ENCODE results near the gene FHIT.
"Not testable (repeated sequence)": the region's sequence is repeated elsewhere in the genome, so short reads cannot be mapped to it uniquely, and the experiment has no call there.

Gene FHIT

DNA sequence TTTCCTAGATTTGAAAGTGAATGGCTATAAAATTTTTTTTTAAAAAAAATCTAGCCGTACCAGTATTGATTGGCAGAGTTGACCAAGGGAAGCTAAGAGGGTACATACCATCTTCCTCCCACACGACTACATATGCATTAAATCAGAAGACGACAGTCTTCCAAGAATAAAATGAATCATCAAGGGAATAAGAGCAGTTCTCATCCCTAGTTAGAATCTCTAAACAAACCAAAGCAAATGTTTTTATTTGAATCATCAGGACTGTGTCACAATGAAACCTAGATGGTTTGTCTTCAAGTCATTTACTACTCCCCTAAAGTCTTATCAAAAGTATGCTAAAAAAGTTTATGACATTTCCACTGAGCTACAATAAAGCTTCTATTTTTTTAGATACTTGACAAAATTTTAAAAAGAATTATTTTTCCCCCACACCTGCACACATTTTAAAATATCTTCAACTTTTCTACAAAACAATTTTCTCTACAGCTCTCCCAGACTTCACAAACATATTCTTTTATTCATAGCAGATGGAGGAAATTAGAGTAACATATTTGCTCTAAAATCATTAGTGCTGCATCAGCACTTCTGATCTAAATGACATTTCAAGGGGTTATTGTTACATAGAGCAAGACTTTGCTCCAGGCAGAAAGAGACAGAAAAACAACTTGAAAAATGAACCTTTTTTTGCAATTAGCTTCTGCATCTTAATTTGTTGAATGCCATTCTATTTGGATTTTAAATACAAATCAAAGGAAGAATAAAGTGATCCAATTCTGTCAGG lies 547.1 kb downstream of the FHIT start:
- DNase-seq (ENCODE audit: low spot score) = no peak

DNA sequence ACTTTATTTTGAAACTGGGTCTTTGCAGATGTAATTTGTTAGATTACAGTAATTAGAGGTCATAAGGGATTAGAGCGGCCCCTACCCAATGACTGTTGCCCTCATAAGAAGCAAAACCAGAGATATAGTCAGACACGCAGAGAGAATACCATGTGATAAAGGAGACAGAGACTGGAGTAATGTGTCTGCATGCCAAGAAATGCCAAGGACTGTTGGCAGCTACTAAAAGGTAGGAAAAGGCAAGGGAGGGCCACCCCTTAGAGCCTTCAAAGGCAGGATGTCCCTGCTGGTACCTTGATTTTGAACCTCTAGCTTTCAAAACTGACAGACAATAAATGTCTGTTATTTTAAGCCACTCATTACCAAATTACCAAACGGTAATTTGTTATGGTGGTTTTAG lies 548.2 kb downstream of the FHIT start:
- DNase-seq (ENCODE audit: low spot score) = no peak

DNA sequence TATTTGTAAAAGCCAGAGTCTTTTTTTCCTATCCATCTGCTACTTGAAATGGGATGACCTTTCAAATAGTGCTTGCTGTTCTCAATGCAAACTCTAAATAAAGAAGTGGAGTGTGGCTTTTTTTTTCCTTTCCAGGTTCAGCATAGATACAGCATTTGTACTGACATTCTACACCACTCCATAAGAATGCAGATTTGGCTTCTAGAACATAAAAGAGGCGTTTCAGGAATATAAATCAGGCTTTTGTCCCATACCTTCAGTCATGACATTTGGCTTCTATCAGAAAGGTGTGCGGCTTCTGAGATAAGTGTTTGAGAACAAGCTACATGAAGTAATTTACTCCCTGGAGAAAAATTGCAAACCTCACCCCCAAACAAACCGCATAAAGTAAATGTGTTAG lies 553.1 kb downstream of the FHIT start:
- DNase-seq (ENCODE audit: low spot score) = no peak

DNA sequence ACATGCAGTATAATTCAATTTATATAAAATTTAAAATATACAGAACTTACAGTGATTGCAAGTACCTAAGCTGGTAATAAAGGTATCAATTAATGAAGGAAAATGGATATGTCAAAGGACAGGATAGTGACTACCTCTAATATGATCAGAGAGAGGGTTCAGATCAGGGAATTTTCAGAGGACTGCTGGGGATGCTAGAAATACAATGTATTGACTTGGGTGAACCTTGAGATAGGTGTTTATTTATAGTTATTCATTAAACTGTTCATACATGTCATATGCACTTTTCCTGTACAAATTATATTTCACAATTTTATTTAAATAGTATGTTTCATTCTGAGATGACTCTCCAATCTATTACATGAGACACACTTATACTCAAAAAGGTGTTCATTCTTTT lies 554.1 kb downstream of the FHIT start:
- DNase-seq (ENCODE audit: low spot score) = no peak

DNA sequence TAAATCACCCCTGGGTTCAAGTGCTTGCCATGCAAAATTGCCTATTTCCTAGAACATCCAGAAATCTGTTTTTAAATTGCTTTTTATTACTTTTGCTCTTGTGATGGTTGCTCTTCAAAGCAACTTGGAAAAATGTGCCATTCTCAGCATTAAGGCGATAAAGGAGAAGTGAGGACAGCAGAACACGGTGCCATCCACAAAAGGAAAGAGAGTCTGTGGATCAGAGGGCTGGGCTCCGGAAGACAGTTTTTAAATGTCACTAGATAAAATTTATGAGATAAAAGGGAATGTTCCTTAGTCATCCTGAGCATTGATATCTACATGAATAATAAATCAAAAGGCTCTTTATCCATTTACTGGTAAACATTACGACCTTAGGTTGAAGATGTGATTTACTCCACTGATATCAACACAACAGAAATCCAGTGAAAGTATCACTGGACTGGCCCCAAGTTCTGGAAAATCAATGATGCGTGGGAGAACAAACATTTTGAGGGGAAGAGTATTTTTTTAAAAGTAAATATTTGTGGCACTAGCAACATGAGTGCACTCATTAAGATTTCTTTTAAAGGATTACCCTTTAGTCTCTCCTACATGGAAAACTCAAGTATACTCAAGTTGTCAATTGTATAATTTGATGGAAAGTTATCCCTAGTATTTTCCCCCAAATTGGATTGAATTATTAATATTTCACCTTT lies 554.7 kb downstream of the FHIT start:
- no peak for DNase-seq (ENCODE audit: low spot score)

DNA sequence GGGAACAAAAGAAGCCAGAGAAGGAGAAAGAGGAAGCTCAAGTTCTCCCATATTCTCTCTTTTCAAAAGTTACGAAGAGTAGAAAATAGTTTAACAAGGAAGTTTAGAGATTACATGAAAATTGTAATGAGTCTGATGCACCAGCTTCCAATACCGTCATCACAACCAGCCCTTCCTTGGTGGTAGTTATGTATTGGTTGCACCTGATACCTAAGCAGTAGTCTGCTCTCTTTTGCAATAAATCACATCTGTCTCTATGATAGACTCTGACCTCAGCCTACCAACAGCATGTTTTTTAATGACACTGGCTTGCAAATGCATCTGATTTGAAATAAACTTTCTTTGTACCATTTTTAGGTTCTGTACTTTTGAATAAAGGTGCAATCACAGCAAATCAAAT lies 575.8 kb downstream of the FHIT start:
- no peak for DNase-seq (ENCODE audit: low spot score)

DNA sequence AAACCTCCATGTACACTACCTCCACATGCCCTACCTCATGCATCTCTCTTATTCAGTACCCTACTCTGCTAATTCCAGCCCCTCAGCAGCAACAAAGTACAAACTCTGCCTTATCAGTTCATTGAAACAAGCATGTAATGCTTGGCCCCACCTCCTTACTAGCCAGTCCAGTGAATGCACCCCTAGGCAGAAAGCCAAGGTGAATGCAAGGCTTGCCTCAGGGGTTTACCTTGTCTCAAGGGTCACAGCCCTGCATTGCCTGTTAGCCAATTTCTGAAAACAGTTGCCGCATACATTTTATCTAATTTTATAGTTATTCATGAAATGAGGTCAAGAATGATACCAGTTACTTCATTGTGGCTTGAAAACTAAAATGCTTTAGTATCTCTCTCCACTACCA lies 576.4 kb downstream of the FHIT start:
- DNase-seq (ENCODE audit: low spot score) = no peak

DNA sequence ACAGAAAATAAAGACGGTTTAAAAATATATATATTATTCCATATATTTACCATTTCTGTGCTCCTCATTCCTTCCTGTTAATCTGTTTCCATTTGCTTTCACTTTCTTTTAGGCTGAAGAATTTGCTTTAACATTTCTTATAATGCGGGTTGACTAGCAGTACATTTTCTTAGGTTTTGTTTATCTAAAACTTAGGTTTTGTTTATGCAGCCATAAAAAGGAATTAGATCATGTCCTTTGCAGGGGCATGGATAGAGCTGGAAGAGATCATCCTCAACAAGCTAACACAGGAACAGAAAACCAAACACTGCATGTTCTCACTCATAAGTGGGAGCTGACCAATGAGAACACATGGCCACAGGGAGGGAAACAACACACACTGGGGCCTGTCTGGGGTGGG lies 578.1 kb downstream of the FHIT start:
- no peak for DNase-seq (ENCODE audit: low spot score)

DNA sequence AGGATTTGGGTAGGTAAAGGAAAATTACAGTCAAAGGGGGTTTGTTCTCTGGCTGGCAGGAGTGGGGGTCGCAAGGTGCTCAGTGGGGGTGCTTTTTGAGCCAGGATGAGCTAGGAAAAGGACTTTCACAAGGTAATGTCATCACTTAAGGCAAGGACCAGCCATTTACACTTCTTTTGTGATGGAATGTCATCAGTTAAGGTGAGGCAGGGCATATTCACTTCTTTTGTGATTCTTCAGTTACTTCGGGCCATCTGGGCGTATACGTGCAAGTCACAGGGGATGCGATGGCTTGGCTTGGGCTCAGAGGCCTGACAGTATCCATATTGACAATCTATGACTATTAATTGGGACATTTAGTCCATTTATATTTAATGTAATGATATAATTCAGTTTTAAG lies 578.9 kb downstream of the FHIT start:
- DNase-seq (ENCODE audit: low spot score) = not testable (repeated sequence)

DNA sequence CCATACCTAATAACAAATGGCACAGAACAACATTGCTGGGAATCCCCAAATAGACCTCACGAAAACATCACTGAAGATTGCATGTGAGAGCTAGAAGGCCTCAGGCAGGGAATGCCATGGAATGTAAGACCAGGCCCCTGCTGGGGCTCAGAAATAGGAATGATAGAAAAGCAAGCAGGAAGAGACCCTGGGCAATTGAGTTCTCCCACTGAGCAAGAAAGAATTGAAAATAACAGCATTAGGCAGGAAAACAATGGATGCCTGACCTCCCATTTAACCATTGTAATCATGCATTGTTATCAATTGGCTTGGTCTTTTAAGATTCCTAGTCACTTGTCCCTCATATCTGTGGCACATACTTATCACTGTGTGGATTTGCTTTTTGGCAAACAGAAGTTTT lies 581.6 kb downstream of the FHIT start:
- DNase-seq (ENCODE audit: low spot score) = no peak

DNA sequence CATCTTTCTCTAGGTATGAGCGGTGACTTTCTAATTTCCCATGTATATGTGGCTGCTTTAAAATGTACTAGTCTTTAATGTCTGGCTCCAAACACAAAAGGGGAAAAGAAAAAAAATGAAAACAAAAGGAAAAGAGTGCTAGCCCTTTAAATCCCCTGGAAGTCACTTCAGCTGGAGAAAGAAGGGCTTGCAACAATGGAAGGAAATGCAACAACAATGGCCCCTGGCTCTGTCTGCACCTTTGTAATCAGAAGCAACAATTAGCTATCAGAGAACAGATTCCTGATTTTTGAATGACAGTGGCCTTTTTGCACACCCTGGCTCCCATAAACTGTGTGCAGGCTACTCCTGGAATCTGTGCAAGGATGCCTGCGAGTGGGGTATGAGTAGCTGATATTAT lies 591.2 kb downstream of the FHIT start:
- DNase-seq (ENCODE audit: low spot score) = no peak

DNA sequence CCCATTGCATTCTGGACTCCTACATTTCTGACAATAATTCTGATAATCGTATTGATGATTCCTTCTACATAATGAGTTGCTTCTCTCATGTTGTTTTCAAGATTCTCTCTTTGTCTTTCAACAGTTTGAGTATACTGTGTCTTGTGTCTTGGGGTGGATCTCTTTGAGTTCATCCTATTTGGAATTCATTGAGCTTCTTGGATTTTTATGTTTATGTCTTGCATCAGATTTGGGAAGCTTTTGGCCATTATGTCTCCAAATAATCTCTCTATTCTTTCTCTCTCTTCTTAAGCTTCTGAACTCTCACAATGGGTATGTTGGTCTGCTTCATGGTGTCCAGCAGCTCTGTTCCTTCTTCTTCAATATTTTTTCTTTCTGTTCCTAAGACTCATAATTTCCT lies 592.2 kb downstream of the FHIT start:
- no peak for DNase-seq (ENCODE audit: low spot score)

DNA sequence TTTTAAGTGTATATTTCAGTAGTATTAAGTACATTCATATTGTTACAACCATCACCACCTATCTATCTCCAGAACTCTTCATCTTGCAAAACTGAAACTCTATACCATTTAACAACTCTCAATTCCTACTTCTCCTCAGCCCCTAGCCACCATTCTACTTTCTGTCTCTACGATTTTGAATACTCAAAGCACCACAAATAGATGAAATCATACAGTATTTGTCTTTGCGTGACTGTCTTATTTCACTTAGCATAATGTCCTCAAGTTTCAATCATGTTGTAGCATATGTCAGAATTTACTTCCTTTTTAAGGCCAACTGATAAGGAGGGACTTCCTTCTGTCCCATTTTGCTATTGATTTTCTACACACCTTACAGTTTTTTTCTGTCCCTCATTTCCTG lies 593.3 kb downstream of the FHIT start:
- DNase-seq (ENCODE audit: low spot score) = no peak

DNA sequence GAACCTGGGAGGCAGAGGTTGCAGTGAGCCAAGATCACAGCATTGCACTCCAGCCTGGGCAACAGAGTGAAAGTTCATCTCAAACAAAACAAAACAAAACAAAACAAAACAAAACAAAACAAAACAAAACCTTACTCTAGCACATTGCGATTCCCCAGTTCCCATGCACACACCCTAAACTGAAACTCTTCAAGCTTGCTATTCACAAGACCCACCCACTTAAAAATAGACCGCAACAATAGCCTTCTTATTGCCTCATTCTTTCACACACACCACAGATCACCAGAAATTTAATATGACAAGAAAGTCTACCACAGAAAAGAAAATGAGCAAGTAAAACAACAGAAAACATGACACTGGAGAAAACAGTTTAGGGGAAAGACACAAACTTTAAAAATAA lies 598.4 kb downstream of the FHIT start:
- no peak for DNase-seq (ENCODE audit: low spot score)

DNA sequence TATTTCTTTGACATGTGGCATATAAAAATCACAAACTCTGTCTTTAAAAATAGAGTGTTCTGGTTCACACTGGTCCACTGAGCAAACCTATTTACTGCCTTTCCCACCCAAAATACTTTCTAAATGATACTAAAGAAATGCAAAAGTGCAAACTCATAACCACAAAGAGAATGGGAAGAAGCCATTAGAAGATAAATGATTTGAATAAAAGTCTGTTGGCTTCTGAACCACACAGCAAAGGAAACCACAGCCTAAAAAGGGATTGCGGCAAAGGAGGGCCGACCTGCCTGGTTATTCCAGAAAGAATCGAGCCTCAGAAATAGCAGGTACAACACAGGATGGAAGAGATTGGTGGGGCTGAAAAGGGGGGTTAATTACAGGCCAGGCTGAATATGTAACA lies 599.5 kb downstream of the FHIT start:
- no peak for DNase-seq (ENCODE audit: low spot score)

DNA sequence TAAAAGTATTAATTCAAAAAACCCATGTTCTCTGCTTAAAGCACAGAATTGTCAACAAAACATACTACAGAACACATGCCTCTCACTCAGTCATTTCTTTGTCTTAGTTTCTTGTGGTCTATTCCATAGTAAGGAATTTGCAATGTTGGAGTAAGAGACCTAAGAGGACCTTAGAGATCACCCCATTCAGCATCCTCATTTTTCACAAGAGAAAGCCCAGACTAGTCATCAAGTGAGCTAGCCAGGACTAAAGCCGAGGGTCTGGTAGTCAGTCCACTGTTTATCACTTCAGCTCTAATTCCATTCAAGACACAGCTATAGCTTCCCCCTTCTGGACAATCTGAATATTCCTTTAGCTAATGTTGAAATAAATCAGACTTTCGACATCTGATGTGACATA lies 601.1 kb downstream of the FHIT start:
- no peak for DNase-seq (ENCODE audit: low spot score)

DNA sequence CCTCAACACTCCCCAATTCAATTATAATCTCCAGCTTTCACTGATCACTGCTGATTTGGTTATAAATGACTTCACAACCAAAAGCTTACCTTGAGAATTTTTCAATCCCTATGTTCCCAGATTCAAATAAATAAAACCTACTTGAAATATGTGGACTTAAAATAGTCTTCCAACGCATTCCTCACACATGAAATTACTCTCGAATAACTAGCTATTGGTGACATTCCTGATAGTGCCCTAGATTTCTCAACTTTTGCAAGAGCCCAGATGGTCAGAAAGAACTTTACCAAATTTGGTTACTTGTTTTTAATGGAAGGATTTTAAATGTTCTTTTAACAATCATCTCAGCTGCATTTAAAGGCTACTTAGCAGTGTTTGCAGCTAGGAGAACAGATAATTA lies 605.5 kb downstream of the FHIT start:
- no peak for DNase-seq (ENCODE audit: low spot score)

DNA sequence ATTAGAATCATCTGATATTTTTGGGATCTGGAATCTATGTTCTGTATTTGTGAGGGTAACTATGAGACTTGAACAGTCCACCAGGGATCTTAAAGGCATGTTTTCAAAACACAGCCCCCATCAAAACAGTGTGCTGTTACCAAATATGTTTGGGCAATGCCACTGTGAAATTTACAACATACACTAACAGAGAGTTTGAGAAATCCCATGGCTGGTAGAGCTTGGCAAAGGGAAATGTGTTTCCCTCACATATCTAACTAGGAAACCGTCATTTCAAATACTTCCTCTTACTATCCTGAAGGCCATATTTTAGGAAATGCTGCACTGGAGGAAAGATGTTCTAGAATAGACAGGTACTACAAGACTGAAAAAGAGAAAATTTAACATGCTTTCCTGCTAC lies 607.4 kb downstream of the FHIT start:
- DNase-seq (ENCODE audit: low spot score) = no peak

DNA sequence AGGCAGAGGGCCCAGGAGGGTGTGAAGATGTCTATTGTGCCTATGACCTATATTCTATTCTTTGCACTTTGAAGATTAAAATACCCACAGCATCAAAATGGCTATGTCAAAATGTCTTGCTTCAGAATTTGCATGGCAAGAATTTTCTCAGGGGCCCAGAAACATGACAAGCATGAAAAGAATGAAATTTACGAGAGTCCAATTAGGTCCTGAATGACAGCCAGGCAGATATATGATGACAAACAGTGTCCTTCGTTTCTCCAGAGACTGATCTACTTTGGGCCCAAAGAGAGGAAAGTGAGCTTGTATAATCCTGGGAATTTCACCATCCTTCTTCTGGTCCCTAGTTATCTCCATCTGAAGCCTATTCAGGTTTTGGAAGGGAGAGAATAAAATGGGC lies 609.9 kb downstream of the FHIT start:
- DNase-seq (ENCODE audit: low spot score) = no peak

DNA sequence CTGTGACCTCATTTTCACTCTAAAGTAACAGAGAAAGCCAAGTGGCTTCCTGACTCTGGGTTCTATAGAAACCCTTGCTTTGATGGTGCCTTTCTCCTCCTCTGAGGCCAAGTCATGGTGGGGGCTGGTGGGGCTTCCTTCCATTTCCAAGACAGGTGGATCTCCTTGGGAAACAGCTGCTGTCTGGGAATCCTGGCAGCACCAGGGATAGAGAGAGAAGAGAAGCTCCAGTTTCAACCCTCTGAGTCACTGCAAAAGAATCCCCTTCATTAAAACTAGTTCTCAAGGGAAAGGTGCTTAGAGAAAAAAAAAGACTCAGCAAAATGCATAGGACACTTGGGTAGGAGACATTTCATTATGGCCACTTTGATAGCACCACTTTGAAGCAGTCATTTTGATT lies 614.4 kb downstream of the FHIT start:
- DNase-seq (ENCODE audit: low spot score) = no peak

DNA sequence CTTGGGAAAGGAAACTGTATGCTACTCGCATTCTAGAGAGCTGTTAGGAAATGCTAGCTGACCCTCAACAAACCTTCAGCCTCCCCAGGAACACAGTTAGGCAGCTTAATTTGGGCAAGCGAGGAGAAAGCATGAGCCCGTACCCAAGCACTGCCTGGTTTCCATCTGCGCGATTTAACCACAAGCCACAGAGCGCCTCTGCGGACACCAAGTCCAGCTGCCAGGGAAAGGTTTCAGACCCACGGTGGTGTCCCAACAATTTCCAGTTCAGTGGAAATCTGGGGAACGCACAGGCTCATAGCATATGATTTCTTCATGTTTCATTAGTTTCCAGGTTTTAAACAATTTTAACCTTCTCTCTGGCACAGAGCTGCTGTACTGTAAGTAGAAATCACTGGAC lies 617.6 kb downstream of the FHIT start:
- no peak for DNase-seq (ENCODE audit: low spot score)

DNA sequence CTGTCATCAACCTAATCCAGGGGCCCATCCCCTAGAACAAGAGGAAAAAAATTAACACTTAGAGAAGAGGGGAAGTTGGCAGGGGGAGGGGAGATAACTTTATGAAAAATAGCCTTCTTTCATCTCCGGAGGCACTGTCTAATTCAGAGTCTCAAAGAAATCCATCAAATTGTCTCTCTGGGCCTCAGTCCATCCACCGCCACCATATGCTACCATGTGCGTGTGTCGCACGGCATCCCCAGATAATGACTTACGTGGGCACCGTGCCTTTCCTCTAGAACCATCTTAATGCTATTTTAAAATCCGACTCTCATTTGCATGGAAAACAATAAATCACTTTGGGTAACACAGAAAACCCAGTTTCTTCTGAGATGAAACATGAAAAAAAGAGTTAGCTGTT lies 619.7 kb downstream of the FHIT start:
- DNase-seq (ENCODE audit: low spot score) = no peak

DNA sequence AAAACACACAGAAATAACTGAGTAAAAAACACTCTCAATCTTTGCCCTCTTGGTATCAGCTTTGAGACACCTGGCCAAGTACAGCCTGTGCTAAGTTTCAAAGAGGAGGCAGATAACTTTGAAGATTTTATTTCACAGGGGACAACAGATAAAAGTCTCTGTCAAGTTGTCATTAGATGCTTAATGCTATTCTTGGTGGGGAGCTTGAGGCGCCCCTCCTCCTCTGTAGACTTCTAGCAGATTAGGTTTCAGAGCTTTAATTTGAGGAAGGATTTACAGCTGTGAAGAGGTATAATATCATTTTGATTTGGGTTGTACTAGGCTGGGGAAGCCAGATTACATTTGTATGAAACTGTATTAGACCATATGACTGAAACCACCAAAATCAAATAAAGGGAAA lies 620.3 kb downstream of the FHIT start:
- DNase-seq (ENCODE audit: low spot score) = no peak

DNA sequence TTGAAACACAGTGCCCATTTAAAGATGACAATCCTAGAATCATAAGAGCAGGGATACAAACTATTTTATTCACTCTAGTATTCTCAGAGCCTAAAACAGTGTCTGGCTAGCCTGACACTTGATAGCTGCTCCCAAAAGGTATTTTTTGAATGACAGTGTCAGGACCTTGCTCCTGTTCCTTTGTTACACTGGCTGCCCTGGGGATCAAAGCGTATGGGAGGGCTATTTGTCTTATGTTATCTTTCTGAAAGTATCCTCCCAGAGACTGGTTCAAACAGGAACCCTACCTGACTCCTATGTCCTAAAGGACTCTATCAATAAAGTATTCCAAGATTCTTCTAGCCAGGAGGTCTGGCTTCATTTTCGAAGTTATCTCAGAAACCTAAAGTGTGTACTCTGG lies 621.4 kb downstream of the FHIT start:
- no peak for DNase-seq (ENCODE audit: low spot score)

Data from CD4-positive, alpha-beta T cell treated with Interleukin-2 at 100 ng/mL for 4 hours (primary cell).